HG03442 (cell line): ENCODE data around the gene DGKD.

Source experiments
- ATAC-seq: cut with Tn5 transposase; IDR thresholded peaks from one replicate; pipeline ENCODE4 v1.9.1; 2021; ENCODE audit warnings: mild to moderate bottlenecking, moderate library complexity; ENCODE audit not compliant: unreplicated experiment

Gene DGKD

DNA sequence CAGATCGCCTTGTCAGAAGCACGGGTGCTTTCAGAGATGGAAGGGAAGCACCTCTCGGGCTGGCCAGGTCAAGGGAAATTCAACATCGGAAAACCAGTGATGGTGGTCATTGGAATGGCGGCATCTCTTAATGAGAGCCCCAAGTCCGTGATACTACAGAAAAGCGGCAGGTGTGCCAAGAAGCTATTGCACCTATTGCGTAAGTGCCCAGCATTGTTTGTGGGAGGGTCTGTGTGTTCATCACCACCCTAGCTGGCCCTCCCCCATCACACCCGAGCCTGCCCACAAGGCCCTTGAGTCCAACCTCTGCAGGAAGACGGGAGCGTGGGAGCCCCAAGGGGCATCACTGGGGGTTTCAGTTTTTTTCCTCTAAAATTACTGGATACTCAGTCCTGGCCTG lies 100.7 kb downstream of the DGKD start:
- ATAC-seq = no peak

DNA sequence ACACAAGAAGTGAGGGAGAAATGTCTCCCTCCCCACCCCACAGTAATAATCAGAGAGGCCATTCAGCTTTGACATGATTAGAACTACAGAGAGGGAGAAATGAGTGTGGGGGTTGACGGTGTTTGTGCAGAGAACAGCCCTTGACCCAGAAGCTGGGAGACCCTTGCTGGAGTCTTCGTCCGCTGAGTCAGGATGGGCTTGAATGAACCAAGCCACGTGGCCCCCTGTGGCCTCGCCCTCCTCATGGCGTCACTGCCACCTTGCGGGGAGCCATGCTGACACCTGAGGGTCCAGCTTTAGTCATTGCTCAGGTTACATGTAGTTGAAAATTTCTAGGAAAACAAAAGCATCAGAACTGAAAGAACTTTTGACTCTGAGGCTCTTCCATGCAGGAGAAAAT lies 101.2 kb downstream of the DGKD start:
- ATAC-seq = no peak

DNA sequence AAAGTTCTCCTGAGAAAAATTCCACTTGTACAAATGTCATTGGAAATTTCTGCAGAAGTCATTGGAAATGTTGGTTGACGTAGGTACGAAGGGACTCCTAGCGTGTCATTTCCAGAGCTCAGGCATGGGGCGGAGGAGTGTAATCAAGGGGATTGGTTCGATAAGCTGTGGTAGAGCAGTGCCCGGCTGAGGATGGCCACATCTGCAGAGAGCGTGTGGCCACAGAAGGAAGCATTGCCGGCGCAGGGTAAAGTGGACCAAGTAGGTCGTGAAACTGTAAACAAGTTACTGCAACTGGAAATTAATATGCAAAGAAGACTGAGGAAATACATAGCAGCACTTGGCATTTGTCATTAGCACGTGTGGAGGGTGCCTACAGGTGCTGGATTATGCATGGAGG lies 101.8 kb downstream of the DGKD start:
- ATAC-seq = no peak

DNA sequence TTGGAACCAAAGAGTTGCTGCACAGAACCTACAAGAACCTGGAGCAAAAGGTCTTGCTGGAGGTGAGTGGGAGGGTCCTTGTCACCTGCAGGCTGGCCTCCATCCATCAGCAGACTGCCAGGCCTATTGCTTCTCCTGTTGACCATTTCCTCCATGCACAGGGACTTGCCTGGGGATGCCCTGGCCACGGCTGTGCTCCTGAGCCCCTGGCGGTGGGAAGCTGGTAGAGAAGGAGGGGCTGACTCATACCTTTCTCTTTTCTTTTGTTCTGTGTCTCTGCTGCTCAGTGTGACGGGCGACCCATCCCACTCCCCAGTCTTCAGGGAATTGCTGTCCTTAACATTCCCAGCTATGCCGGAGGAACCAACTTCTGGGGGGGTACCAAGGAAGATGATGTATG lies 102.6 kb downstream of the DGKD start:
- ATAC-seq = no peak

DNA sequence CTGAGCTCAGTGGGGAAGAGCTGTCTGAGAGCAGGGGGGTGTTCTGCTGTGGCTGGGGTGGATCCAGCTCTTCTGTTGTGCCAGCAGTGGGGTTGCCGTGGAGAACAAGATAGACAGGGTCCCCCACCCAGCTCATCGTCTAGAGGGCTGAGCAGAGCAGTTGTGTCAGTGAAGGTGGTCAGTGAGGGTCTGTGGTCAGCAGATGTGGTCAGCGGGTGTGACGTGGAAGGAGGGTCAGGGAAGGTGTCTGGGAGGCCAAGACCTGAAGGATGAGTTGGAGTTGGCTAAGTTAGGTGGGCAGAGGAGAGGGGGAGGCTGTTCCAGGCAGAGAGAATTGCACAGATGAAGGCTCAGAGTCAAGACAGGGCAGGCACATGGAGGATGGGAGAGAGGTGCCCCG lies 103.1 kb downstream of the DGKD start:
- ATAC-seq = no peak

DNA sequence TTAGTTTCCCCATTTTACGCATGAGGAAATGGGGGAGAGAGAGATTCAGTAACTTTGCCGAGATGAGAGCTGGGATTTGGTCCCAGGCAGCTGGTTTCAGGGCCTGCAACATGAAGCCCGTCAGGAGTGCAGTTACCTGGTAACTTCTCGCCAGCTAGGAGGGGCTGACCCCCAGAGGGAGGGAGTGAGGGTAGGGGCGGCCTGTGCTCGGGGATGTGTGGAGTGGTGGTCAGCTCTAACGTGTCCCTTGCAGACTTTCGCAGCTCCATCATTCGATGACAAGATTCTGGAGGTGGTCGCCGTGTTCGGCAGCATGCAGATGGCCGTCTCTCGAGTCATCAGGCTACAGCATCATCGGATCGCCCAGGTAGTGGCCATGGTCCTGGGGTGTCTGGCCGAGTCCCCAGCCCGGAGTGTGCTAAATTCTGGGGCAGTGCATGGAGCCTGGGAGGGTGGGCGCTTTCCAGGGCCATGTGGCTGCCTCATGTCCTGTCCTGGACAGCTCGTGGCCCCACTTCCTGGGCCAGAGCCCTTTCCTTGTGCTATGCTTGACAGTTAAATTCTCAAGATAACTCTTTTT lies 103.8 kb downstream of the DGKD start:
- ATAC-seq = no peak

DNA sequence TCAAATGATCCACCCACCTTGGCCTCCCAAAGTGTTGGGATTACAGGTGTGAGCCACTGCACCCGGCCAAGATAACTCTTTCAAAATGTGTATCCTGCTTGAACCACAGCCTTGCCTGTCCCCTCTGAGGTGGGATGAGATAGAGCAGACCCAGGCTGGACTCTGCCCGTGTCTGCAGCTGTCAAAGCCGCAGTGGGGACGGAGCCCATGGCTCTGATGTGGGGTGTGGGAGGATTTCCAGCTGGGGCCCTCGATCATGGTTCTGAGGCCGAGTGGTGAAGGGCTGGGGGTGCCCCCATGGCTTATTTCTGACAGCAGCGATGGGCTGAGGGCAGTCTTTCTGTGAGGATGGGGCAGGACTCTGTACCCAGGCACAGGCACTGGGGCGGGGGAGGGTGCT lies 104.5 kb downstream of the DGKD start:
- ATAC-seq = no peak

DNA sequence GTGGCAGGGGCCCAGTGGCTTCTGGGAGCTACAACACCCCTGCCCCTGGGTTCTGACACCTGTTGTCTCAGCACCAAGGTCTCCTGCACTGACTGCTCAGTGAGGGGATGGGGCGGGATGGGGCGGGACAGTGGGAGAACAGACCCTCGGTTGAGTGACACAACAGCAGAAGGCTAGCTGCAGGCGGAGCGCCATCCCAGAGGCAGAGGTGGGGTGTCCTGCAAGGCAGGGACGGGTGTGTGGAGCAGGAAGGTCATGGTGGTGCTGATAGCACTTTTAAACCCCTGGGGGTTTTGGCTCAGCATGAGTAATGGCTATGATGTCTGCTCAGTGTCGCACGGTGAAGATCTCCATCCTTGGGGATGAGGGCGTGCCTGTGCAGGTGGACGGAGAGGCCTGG lies 105.1 kb downstream of the DGKD start:
- ATAC-seq = no peak

DNA sequence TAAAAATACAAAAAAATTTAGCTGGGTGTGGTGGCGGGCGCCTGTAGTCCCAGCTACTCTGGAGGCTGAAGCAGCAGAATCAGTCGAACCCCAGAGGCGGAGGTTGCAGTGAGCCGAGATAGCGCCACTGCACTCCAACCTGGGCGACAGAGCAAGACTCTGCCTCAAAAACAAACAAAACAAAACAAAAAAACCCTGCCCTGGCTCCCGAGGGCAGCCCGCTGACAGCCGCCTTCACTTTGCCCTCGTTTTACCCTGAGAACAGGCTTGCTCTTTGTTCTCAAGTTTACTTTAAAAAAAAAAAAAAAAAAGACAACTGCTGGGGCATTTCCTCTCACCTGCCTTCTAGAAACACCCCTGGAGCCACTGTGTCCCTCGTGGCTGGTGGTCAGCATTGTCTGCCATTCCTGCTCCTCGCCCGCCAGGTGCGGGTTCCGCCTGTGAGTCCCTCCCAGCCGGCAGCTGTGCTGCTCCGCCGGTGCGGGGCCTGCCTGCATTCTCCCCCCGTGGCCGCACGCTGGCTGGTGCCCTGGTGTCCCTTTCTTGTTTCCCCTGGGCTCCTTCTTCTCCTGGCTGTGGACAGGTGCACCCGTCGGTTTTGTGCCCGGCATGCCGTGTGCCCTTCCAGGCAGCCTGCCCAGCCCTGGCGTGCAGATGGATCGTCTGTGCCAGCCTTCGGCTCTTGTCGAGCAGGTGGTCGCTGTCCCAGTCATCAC lies 106.6 kb downstream of the DGKD start:
- no peak for ATAC-seq

DNA sequence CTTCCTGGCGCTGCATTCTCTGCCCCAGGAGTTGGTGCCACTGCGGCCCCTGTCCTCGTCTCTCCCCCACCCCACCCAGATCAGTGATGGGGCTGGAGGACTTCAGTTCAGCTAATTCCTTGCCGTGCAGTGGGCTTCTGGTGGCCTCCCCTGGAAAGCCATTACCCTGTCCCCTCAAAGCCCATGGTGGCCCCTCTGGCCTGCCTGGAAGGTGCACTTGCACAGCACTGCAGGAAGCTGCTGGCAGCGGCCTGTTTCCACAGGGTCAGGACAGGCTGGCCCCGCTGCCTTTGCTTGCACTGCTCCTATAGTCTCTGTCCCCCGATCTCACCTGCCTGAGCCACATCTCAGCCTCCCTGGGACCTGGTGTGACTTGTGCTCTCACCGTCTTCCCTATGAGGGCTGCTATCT lies 107.2 kb downstream of the DGKD start:
- ATAC-seq = no peak

DNA sequence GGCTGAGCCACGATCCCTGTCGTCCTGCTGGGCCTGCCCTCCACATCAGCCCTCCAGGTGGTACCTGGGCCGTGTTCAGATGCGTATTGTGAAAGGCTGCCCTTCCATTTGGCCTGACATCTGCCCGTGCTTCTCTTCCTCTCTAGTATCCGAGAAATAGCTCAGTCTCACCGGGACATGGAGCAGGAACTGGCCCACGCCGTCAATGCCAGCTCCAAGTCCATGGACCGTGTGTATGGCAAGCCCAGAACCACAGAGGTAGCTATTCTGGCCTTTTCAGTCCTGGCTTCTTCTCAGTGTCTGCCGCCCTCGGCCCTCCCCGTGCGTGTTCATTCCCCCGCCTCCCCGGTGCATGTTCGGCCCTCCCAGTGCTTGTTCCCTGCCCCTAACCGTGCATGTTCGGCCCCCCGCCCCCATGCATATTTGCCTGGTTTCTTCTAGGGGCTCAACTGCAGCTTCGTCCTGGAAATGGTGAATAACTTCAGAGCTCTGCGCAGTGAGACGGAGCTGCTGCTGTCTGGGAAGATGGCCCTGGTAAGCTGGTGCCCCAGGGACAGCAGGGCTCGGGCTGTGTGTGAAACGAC lies 108.0 kb downstream of the DGKD start:
- no peak for ATAC-seq

DNA sequence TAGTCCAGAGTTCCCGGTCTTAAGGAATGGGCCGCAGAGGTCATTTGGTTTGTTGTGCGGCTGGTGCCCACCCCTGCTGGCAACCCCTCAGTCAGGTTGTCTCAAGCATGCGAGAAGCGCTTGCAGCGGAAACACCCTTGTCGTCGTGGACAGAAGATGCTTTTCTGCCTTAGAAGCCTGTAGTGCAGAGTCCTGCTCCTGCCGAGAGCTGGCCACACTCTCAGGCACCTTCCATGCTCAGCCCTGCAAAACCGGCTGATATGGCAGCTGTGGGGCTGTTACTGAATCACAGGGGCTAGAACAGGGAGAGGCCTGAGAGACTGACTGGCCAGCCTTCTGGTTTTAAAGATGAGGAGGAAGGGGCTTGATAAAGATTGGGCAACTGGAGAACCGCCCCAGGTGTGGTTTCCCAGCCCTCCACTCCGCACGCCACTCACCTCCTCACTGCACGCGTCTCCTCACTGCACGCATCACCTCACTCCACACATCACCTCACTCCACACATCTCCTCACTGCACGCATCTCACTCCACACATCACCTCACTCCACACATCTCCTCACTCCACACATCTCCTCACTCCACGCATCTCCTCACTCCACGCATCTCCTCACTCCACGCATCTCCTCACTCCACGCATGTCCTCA lies 108.7 kb downstream of the DGKD start:
- no peak for ATAC-seq

DNA sequence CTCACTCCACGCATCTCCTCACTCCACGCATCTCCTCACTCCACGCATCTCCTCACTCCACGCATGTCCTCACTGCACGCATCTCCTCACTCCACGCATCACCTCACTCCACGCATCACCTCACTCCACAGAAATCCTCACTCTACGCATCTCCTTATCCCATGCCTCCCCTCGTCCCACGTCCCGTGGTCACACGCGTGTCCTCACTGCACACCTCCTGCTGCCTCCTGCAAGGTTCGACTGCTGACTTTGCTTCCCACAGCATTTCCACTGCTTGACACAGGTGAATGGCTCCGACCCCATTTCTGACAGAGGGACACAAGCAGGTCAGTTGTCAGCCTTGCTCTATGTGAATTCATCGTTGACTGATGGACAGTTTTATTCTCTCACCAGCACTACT lies 109.3 kb downstream of the DGKD start:
- no peak for ATAC-seq

DNA sequence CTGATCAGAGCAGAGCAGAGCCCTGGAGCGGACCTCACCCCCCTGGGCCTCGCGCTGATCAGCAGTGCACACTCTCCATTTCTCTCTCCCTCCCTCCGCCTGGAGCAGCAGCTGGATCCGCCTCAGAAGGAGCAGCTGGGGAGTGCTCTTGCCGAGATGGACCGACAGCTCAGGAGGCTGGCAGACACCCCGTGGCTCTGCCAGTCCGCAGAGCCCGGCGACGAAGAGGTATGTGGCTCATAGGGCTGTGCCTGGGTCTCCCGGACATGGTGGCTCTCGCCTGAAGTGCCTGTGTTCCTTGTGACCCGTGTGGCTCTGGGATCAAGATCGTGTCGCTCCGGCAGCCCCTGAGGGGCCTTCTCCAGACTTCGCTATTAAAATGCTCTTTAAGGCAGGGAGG lies 109.8 kb downstream of the DGKD start:
- no peak for ATAC-seq

DNA sequence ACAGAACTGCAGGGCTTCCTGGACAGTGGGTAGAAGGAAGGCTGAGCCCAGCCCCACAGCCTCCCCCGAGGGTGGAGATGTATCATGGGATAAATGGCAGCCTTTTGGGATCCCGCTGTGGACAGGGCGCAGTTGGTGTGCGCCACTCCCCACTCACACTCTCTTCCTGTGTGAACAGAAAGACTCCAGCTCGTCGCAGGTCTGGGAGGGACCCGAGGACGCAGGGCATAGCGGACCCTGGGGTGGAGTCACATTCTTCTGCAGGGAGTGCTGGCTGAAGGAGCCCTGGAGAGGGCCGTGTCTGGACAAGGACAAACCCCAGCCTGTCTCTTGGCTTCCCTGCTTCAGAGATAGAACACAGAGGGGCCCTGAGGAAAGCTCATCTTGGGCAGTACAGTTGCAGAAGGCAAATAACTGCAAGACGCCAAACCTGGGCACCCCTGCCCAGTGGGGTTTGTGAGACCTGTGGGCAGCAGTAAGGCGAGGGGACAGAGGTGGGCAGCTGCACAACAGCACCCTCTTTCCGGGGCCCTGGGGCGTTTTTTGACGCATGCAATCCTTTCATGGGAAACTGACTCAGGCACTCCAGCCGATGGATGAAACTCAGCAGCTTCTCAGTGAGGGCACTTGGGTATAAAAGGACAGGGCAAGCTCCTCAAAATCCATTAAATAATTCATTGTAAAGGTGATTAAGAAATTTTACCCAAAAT lies 110.4 kb downstream of the DGKD start:
- ATAC-seq = no peak

DNA sequence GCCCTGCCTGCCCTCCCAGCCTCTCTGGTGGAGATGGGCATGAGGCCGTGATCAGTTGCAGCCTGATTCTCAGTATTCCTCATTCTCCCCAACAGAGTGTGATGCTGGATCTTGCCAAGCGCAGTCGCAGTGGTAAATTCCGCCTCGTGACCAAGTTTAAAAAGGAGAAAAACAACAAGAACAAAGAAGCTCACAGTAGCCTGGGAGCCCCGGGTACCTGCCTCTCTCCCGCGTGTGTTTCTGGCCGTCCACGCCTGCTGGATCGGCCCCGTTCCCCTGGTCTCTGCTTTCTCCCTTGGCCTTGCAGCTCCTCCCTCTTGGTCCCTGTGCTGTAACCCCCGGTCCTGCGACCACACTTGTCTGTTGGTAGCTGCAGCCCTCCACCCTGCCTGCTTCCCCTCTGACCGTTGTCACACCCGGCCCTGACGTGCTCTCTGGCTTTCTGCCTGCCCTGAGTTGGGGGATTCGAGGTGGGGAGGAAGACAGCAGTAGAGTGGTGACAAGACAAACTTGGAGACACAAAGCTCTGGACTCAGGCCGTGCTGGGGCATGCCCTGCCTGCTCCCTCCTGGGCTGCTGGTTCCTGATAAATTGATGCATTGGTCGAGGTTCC lies 112.8 kb downstream of the DGKD start:
- ATAC-seq = no peak

DNA sequence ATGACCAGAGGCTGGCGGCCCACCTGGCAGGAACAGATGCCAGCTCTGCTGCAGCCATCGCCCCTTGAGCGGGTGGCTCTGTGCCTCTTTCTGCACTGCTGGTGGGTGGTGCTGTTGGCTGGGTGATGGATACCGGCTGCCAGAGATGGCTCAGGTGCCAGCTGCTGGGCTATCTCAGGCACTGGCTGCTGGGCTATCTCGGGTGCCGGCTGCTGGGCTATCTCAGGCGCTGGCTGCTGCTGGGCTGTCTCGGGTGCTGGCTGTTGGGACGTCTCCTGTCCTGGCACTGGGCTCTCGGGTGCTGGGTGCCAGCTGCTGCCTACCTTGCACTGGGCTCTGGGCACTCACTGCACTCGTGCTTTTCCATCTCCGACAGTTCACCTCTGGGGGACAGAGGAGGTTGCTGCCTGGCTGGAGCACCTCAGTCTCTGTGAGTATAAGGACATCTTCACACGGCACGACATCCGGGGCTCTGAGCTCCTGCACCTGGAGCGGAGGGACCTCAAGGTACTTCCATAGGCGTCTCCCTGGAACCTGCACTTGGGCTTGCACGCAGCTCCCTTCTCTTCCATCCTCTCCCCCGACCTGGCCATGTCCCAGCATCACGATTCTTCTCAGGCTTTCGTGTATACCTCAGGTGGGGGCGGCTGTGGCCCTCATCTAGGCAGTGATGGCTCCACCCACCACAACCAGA lies 113.9 kb downstream of the DGKD start:
- no peak for ATAC-seq

DNA sequence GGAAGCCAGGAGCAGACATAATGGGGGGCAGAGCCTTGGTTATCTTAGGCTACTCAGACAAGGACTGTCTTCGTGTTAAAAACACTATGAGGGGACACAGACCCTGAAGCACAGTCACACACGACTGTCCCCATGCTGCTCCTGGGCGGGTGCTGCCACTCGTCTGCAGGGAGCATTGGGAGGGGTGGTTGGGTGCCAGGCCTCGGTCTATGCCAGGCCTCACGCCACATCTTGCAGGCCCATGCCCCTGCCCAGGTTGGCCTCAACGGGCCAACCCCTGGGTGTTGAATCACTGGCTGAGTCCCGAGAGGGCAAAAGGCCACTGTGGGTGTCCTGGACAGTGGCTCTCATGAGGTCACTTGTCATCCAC lies 114.4 kb downstream of the DGKD start:
- no peak for ATAC-seq

DNA sequence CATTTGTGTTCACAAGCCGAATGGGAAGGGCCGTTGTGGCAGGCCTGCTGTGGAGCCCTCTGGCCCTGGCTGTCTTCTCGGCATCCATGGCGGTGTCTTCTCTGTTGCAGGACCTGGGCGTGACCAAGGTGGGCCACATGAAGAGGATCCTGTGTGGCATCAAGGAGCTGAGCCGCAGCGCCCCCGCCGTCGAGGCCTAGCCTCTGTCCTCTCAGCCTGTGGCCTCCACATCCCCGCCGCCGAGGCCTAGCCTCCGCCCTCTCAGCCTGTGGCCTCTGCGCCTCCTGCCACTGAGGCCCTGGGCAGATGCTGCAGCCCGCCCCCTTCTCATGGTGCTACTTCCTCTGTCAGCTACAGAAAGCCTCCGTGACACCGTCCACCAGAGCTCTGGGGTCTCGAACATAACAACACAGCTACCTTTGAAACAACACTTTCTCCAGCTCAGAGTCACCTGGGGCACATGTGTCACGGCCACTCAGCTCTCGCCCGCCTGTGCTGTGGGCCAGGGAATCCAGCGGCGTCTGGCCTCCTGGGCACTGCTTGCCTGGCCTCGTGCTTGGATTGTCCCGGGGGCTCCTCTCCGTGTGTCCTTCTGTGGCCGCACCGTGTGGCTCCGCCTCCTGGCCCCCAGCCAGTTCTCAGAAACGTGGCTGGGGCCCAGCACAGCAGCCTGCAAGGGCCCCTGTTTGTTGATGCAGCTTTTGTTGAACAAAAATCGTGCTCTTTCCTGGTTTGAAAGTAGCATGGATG lies 115.1 kb downstream of the DGKD start:
- no peak for ATAC-seq
